AG04449 (cell line): ENCODE data around the gene TOMM22.

Experiments
- CTCF ChIA-PET: fragments of 350-600 bp; formaldehyde crosslinking; extraction: SDS; loops from one replicate; lab custom pipeline; 2021; ENCODE audit warnings: antibody characterized with exemption; lab: Yijun Ruan, JAX
- POLR2A ChIA-PET: fragments of 400-600, 350-600 bp; formaldehyde crosslinking; extraction: SDS; loops from one replicate; lab custom pipeline; 2020; ENCODE audit warnings: antibody characterized with exemption, inconsistent platforms; lab: Yijun Ruan, JAX
- DNase-seq: peaks from one replicate; pipeline ENCODE4 v3.0.0-alpha.2; 2010; ENCODE audit warnings: low read depth, low spot score
- H3K4me3 ChIP-seq: 2 replicates; pipeline ENCODE4 v1.5.1; 2011; ENCODE audit warnings: low read depth, mild to moderate bottlenecking, control low read depth, low read length
- TF ChIP-seq, protein P1 (sequence below): IDR thresholded peaks from one replicate; pipeline ENCODE4 v1.5.1; 2011; ENCODE audit warnings: mild to moderate bottlenecking, moderate library complexity, low read length, control low read depth, inconsistent platforms; ENCODE audit not compliant: insufficient read depth; ENCODE audit errors: missing control alignments

TOMM22 gene

DNA sequence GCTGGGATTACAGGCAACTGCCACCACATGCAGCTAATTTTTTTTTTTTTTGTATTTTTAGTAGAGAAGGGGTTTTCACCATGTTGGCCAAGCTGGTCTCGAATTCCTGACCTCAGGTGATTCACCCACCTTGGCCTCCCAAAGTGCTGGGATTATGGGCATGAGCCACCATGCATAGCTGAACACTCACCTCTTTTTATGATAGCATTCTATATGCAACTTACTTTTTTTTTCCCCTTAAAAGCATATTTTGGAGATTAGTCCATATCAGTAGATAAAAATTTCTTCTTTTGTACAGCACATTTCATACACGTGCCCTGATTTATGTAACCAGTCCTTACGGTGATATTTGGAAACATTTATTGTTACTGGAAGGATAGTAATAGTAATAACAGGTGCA, 38.6 kb downstream of the TOMM22 start:
- POLR2A ChIA-PET, result interaction anchor here (0.7 to 0.9 kb wide), 2 partner anchors 23 to 388 kb away, joined by 3 read pairs; no protein-coding TSS in a partner anchor
- DNase-seq, result no peak
- CTCF ChIA-PET, result interaction anchor here (1.5 kb wide), 1 partner anchor 9 kb away, joined by 4 read pairs; no protein-coding TSS in a partner anchor
- TF ChIP-seq, protein P1, sequence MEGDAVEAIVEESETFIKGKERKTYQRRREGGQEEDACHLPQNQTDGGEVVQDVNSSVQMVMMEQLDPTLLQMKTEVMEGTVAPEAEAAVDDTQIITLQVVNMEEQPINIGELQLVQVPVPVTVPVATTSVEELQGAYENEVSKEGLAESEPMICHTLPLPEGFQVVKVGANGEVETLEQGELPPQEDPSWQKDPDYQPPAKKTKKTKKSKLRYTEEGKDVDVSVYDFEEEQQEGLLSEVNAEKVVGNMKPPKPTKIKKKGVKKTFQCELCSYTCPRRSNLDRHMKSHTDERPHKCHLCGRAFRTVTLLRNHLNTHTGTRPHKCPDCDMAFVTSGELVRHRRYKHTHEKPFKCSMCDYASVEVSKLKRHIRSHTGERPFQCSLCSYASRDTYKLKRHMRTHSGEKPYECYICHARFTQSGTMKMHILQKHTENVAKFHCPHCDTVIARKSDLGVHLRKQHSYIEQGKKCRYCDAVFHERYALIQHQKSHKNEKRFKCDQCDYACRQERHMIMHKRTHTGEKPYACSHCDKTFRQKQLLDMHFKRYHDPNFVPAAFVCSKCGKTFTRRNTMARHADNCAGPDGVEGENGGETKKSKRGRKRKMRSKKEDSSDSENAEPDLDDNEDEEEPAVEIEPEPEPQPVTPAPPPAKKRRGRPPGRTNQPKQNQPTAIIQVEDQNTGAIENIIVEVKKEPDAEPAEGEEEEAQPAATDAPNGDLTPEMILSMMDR, result no peak
- no peak overlapping the region for H3K4me3 ChIP-seq

DNA sequence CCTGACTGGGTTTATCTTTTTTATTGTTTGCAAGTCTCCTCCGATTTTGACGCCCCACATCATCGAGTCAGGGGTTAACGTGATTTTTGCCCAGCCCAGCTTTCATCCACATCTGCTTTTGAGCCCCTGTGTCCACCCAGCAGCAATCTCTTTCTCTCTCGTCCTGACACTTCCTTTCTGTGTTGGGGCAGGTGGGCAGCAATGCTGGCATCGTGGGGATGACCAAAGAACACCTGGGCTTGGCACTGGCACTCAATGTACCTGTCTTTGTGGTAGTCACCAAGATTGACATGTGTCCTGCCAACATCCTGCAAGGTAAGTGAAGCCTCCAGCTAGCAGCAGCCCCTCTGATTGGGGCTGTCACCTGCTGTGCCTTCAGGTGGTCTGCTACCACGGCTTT, 39.8 kb downstream of the TOMM22 start:
- no peak overlapping the region for H3K4me3 ChIP-seq
- POLR2A ChIA-PET, result no interaction called here
- TF ChIP-seq, protein P1, result no peak
- no peak for DNase-seq
- CTCF ChIA-PET, result interaction anchor here (0.7 to 1.2 kb wide), 3 partner anchors 9 to 669 kb away, joined by 3 to 5 read pairs (median 3); no protein-coding TSS in a partner anchor

DNA sequence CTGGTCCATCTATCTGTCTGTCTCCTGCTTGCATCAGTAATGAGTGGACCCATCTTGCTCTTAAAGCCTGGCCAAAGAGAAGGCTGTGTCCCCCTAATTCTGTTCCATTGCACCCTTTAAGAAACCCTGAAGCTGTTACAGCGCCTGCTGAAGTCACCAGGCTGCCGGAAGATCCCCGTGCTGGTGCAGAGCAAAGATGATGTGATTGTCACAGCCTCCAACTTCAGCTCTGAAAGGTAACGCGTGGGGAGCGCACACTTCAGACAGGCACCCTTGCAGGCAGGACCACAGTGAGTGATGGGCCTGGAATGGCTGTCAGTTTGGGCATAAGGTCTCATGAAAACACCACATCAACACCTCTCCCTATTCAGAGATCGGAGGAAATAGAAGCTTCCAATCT, 42.4 kb downstream of the TOMM22 start:
- TF ChIP-seq, protein P1, result no peak
- H3K4me3 ChIP-seq, result no peak overlapping the region
- ChIA-PET CTCF (interaction anchor here (0.6 to 5.0 kb wide), 15 partner anchors 8 to 671 kb away, joined by 3 to 52 read pairs (median 4); partner anchors contain the start of genes GTPBP1 and TOMM22), POLR2A (no interaction called here)
- DNase-seq, result no peak

DNA sequence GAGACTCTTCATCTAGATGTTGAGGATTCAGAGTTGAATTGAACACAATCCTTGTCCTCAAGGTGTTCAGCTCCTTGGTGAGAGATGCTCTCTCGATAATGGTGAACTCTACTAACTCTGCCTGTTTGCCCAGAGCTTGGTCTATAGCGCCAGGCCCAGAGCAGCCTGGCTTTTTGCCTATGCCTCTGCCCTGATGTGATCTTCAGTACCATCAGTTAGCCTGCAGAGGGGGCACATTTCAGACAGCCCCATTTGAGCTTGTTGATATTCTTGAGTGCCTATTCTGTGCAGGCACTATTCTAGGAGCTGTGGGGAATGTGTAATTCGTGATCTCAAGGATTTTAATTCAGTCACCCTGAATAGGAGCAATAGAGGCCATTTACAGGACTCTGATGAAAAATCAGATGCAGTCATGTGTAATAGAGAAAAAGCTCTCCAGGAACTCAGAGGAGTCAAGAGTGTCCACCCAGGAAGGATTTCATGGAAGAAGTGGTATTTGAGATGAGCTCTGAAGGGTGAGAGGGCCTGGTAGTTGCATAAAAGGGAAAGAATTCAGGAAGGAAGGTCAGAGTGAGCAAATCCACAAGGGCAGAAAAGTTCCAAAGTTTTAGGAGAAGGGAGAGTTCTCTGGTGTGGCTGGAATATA, 43.3 kb downstream of the TOMM22 start:
- no peak for DNase-seq
- H3K4me3 ChIP-seq, result no peak overlapping the region
- POLR2A ChIA-PET, result interaction anchor here (0.9 kb wide), 1 partner anchor 9 kb away, joined by 4 read pairs; no protein-coding TSS in a partner anchor
- TF ChIP-seq, protein P1, result peak; percentile 53
- CTCF ChIA-PET, result interaction anchor here (0.6 to 5.0 kb wide), 17 partner anchors 9 to 671 kb away, joined by 3 to 52 read pairs (median 4); partner anchors contain the start of genes GTPBP1 and TOMM22

DNA sequence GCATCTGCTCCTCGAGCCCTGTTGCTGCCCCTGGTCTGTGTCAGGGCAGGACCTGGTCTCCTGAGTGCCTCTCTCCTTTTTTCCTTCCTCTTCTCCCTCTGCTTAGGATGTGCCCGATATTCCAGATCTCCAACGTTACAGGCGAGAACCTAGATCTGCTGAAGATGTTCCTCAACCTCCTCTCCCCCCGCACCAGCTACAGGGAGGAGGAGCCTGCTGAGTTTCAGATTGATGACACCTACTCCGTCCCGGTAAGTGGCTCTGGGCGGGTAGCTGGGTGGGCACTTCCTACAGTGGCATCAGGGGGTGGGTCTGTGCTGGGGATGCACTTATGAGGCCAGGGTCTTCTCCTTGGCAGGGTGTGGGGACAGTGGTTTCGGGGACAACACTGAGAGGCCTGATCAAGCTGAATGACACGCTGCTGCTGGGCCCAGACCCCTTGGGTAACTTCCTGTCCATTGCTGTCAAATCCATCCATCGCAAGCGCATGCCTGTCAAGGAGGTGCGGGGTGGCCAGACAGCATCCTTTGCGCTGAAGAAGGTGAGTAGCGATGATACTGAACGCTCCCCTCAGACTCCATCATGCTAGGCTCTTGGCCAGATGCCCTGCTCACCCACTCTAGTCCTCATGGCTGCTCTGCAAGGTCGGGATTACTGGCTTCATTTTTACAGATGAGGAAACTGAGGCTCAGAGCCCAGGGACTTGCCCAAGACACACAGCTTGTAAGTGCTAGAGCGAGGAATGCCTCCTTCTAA, 44.3 kb downstream of the TOMM22 start:
- TF ChIP-seq, protein P1, result no peak
- no peak for DNase-seq
- POLR2A ChIA-PET, result interaction anchor here (0.9 kb wide), 1 partner anchor 8 kb away, joined by 4 read pairs; no protein-coding TSS in a partner anchor
- CTCF ChIA-PET, result interaction anchor here (1.0 to 5.0 kb wide), 9 partner anchors 8 to 29 kb away, joined by 3 to 52 read pairs (median 7); partner anchors contain the start of gene GTPBP1
- H3K4me3 ChIP-seq, result no peak overlapping the region
